Keratinocyte (primary cell): ENCODE measurements around the gene ATOX1. TPM values are rescaled to one million over a fixed set of nuclear protein-coding genes. Genes with fewer than 3 reads are reported as not detected.

Source experiments
- DNase-seq: peaks from one replicate; pipeline ENCODE4 v3.0.0-alpha.2; 2011; ENCODE audit warnings: low read depth, missing footprints, low spot score
- FAIRE-seq: peaks from 2 replicates; lab custom pipeline; 2011; peaks lifted over from hg19 to GRCh38; lab: Jason Lieb, UNC
- H2AFZ ChIP-seq: 2 replicates; pipeline ENCODE4 v1.6.0; 2012; ENCODE audit warnings: low read length, control low read depth, inconsistent platforms; ENCODE audit not compliant: control insufficient read depth
- H3K27ac ChIP-seq: 2 replicates; pipeline ENCODE4 v1.5.1; 2011; ENCODE audit warnings: low read length; ENCODE audit not compliant: control insufficient read depth, insufficient read depth
- H3K27me3 ChIP-seq: 3 replicates; pipeline ENCODE4 v1.6.0; 2011; ENCODE audit warnings: low read length; ENCODE audit not compliant: control insufficient read depth, insufficient read depth; ENCODE audit errors: extremely low read depth
- H3K36me3 ChIP-seq, 2 experiments: 2 replicates in 1 of 2; 3 replicates in 1 of 2; pipeline ENCODE4 v1.5.1; 2011; ENCODE audit warnings: low read length in 2 of 2, mild to moderate bottlenecking in 1 of 2; ENCODE audit not compliant: control insufficient read depth in 2 of 2, insufficient read depth in 2 of 2; ENCODE audit errors: extremely low read depth in 1 of 2
- H3K4me1 ChIP-seq: 3 replicates; pipeline ENCODE4 v1.5.1; 2011; ENCODE audit warnings: low read length; ENCODE audit not compliant: control insufficient read depth, insufficient read depth; ENCODE audit errors: extremely low read depth
- H3K4me2 ChIP-seq: 3 replicates; pipeline ENCODE4 v1.6.0; 2011; ENCODE audit warnings: low read depth, low read length; ENCODE audit not compliant: control insufficient read depth, insufficient read depth; ENCODE audit errors: extremely low read depth
- H3K4me3 ChIP-seq, 3 experiments: fragments of 200-600 bp in 1 of 3; sonication (generic) in 1 of 3; 2 replicates in 2 of 3; 3 replicates in 1 of 3; pipeline ENCODE4 v1.5.1; 2011 to 2016; ENCODE audit warnings: low read length in 3 of 3, mild to moderate bottlenecking in 3 of 3, control low read depth in 2 of 3, inconsistent platforms in 1 of 3, low read depth in 1 of 3, mixed read lengths in 1 of 3, mixed run types in 1 of 3, moderate library complexity in 1 of 3; ENCODE audit not compliant: control insufficient read depth in 2 of 3, insufficient read depth in 2 of 3; ENCODE audit errors: extremely low read depth in 1 of 3
- H3K79me2 ChIP-seq: 2 replicates; pipeline ENCODE4 v1.6.0; 2012; ENCODE audit warnings: low read length; ENCODE audit not compliant: control insufficient read depth, insufficient read depth
- H3K9ac ChIP-seq: 3 replicates; pipeline ENCODE4 v1.6.0; 2011; ENCODE audit warnings: low read length; ENCODE audit not compliant: control insufficient read depth, insufficient read depth; ENCODE audit errors: extremely low read depth
- H3K9me1 ChIP-seq: 3 replicates; pipeline ENCODE4 v1.6.0; 2011; ENCODE audit warnings: low read length; ENCODE audit not compliant: control insufficient read depth, insufficient read depth; ENCODE audit errors: extremely low read depth
- H3K9me3 ChIP-seq: 2 replicates; pipeline ENCODE4 v1.5.1; 2012; ENCODE audit warnings: low read depth, low read length; ENCODE audit not compliant: control insufficient read depth
- H4K20me1 ChIP-seq: 3 replicates; pipeline ENCODE4 v1.6.0; 2011; ENCODE audit warnings: low read length; ENCODE audit not compliant: control insufficient read depth, insufficient read depth; ENCODE audit errors: extremely low read depth
- EZH2 ChIP-seq: IDR thresholded peaks from one replicate; pipeline ENCODE4 v1.6.1; 2012; ENCODE audit warnings: inconsistent platforms, mild to moderate bottlenecking, low read length, moderate library complexity
- dilution Hi-C: fragments of 300-500 bp; cut with MboI; formaldehyde crosslinking; loops from one replicate; pipeline ENCODE4 v1.7.0; 2020; ENCODE audit warnings: low sequenced_read_pairs; ENCODE audit not compliant: extremely low pct_ligation_motif_present
- polyA minus RNA-seq, 3 experiments: library from RNA; depleted of rRNA, polyadenylated mRNA; stranded (reverse); fragments of >200 nt; gene quantifications; 1 replicate in 1 of 3; 2 replicates in 1 of 3; 3 replicates in 1 of 3; pipeline ENCODE4 v1.2.3, GENCODE V29; 2011
- polyA plus RNA-seq, 5 experiments: library from polyadenylated mRNA; depleted of rRNA in 3 of 5; stranded (reverse) in 3 of 5; stranded (forward) in 1 of 5; unstranded in 1 of 5; fragments of >200 nt; gene quantifications; 1 replicate in 1 of 5; 2 replicates in 3 of 5; 3 replicates in 1 of 5; pipeline versions ENCODE4 v1.2.1 to v1.2.3, GENCODE V29; 2011 to 2012; ENCODE audit warnings: missing spikeins in 2 of 5, low read depth in 1 of 5, low replicate concordance in 1 of 5
- TF ChIP-seq, protein P1 (sequence below), 3 experiments: IDR thresholded peaks in 1 of 3; conservative IDR thresholded peaks in 1 of 3; optimal IDR thresholded peaks in 1 of 3; 2 replicates in 2 of 3; 3 replicates in 1 of 3; pipeline versions ENCODE3 to v1.5.1; 2011; ENCODE audit warnings: low read length in 3 of 3, mild to moderate bottlenecking in 3 of 3, moderate library complexity in 2 of 3, control low read depth in 1 of 3, inconsistent platforms in 1 of 3; ENCODE audit not compliant: insufficient read depth in 2 of 3; ENCODE audit errors: extremely low read depth in 1 of 3

Gene ATOX1, protein sequence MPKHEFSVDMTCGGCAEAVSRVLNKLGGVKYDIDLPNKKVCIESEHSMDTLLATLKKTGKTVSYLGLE
- polyA plus RNA-seq (173 to 414 TPM (median 199 TPM) in 3 replicates), polyA minus RNA-seq (133 to 246 TPM (median 216 TPM) in 3 replicates)
- 58.4 TPM for polyA plus RNA-seq (2011; ENCODE audit: low read depth)
- 310 and 443 TPM in 2 replicates for polyA plus RNA-seq (2011; cell fraction: cytosol; rRNA removed)
- polyA plus RNA-seq (2011; cell fraction: nucleus; rRNA removed) = 111 and 127 TPM in 2 replicates
- 199 and 361 TPM in 2 replicates for polyA plus RNA-seq (2012; ENCODE audit: low replicate concordance)
- 153 TPM for polyA minus RNA-seq (2011; cell fraction: cytosol; rRNA and poly(A)+ RNA removed)
- 31.7 and 39.0 TPM in 2 replicates for polyA minus RNA-seq (2011; cell fraction: nucleus; rRNA and poly(A)+ RNA removed)

DNA sequence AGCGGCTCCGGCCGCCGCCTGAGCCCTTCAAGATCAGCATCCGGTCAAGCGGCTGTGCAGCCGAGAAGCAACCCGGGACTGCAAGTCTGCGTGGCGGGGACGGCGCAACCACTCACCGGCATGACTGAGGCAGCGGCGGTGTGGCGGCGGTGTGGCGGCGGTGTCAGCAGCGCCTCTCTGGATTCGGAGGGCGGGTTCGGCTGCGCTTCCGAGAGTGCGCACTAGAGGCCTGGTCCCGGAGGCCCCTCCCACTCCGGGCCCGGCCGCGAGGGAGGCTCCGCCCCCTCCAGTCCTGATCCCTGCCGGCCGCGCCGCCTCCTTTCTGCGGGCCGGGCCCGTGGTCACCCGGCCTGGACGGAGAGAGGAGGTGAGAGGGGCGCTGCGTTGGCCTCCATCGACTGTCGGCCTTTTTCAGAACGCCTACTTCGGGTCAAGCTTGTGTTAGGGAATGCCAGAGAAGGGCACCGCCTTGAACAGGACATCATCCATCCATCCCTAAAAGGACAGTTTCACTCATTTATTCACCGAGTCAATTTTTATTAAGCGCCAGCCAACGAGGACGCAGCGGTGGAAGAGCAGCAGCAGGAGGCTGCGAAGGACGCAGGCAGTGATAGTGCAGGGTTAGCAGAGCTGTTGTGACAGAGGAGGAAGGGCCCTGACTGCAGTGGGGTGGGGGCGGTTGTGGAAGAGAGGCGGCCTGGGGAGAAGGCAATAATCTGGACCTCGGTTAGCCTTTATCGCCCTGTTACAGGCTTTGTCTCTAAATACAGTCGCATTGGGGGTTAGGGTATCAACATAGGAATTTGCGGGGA is at the start of gene ATOX1:
ATOX1 (minus strand) TSS at position 202 of the 812 bp plus-strand sequence; CDS start at position 122, 80 bp downstream.
- dilution Hi-C loops = no loop called here
- peak within 1 kb of the TSS; percentile 81 for H3K9ac ChIP-seq
- no peaks in the 10 kb centered on the region for H3K9me1 ChIP-seq
- H4K20me1 ChIP-seq = no peaks in the 10 kb centered on the region
- peaks cover 0 to 3% of the 10 kb centered on the region in 2 experiments for H3K36me3 ChIP-seq
- no peak for FAIRE-seq
- no peaks in the 10 kb centered on the region for H3K27me3 ChIP-seq
- peak within 1 kb of the TSS; percentile 74 to 79 (median 79) for H3K4me3 ChIP-seq
- peak within 1 kb of the TSS; percentile 92 for H3K4me2 ChIP-seq
- no peak for TF ChIP-seq EZH2
- TF ChIP-seq, protein P1, sequence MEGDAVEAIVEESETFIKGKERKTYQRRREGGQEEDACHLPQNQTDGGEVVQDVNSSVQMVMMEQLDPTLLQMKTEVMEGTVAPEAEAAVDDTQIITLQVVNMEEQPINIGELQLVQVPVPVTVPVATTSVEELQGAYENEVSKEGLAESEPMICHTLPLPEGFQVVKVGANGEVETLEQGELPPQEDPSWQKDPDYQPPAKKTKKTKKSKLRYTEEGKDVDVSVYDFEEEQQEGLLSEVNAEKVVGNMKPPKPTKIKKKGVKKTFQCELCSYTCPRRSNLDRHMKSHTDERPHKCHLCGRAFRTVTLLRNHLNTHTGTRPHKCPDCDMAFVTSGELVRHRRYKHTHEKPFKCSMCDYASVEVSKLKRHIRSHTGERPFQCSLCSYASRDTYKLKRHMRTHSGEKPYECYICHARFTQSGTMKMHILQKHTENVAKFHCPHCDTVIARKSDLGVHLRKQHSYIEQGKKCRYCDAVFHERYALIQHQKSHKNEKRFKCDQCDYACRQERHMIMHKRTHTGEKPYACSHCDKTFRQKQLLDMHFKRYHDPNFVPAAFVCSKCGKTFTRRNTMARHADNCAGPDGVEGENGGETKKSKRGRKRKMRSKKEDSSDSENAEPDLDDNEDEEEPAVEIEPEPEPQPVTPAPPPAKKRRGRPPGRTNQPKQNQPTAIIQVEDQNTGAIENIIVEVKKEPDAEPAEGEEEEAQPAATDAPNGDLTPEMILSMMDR (optimal IDR thresholded peaks at IDR 0.05 in 1 of 3, IDR thresholded peaks at IDR 0.05 in 1 of 3, conservative IDR thresholded peaks at IDR 0.05 in 1 of 3; ENCODE audit: extremely low read depth in 1 of 3, insufficient read depth in 2 of 3, low read length in 3 of 3) = peak in 2 of 3 experiments; percentile 13 to 17
- peak within 1 kb of the TSS; percentile 66 for H3K27ac ChIP-seq
- H2AFZ ChIP-seq = peak within 1 kb of the TSS; percentile 99
- H3K4me1 ChIP-seq = peaks cover 13% of the 10 kb centered on the region
- peaks cover 42% of the 10 kb centered on the region for H3K79me2 ChIP-seq
- DNase-seq = no peak
- H3K9me3 ChIP-seq = no peaks in the 10 kb centered on the region

DNA sequence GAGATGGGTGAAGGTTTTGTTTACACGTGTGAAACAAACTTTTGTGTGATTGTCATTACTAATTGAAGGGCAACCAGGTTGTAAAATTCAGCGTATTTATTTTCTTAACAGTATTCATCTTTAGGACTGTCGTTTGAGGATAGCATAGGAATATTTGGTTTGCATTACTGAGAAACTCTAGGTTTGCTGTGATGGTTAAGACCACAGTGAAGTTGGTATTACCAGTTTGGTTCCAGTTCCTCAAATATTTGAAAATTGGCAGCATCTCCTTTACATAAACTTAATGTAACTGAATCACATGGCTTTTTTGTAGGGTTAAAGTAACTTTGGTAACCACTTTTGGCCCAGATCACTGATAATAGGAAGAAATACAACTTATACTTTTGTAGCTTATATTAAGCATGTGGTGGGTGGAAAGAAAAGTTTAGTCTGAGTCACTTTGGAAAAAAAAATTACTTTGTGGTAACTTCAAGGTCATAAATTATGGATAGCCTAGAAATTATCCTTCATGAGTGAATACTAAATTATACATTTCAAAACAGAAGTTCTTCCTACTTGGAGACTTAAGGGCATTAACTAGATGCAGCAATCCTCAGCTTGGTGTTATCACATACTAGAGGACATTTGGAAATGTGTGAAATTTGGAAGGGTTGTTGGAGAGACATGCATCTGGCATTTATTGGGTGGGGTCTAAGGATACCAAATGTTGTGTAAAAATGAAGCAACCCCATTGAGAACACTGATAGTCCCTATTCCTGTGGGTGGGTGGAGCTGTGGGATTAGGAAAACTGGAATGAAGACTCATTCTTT is 47.2 kb upstream of the ATOX1 start:
- no peaks in the 10 kb centered on the region for H3K9me3 ChIP-seq
- no peaks in the 10 kb centered on the region for H3K4me1 ChIP-seq
- H3K27ac ChIP-seq = no peak overlapping the region
- H3K9ac ChIP-seq = no peak overlapping the region
- FAIRE-seq (no peak), DNase-seq (no peak)
- H3K9me1 ChIP-seq = no peaks in the 10 kb centered on the region
- dilution Hi-C loops = no loop called here
- H2AFZ ChIP-seq = no peak overlapping the region
- H3K4me3 ChIP-seq = no peak overlapping the region
- no peaks in the 10 kb centered on the region for H3K27me3 ChIP-seq
- no peak for TF ChIP-seq EZH2
- TF ChIP-seq, protein P1 (optimal IDR thresholded peaks at IDR 0.05 in 1 of 3, IDR thresholded peaks at IDR 0.05 in 1 of 3, conservative IDR thresholded peaks at IDR 0.05 in 1 of 3; ENCODE audit: extremely low read depth in 1 of 3, insufficient read depth in 2 of 3, low read length in 3 of 3) = no peak
- peaks cover 20 to 33% of the 10 kb centered on the region in 2 experiments for H3K36me3 ChIP-seq
- peaks cover 3% of the 10 kb centered on the region for H4K20me1 ChIP-seq
- peaks cover 46% of the 10 kb centered on the region for H3K79me2 ChIP-seq
- H3K4me2 ChIP-seq = no peak overlapping the region
